ENCODE results near the gene ANTXRL.
A peak's percentile ranks its signal among the peaks of the same experiment; 100 is the strongest.
"Not testable (repeated sequence)": the region's sequence is repeated elsewhere in the genome, so short reads cannot be mapped to it uniquely, and the experiment has no call there.

Gene ANTXRL

DNA sequence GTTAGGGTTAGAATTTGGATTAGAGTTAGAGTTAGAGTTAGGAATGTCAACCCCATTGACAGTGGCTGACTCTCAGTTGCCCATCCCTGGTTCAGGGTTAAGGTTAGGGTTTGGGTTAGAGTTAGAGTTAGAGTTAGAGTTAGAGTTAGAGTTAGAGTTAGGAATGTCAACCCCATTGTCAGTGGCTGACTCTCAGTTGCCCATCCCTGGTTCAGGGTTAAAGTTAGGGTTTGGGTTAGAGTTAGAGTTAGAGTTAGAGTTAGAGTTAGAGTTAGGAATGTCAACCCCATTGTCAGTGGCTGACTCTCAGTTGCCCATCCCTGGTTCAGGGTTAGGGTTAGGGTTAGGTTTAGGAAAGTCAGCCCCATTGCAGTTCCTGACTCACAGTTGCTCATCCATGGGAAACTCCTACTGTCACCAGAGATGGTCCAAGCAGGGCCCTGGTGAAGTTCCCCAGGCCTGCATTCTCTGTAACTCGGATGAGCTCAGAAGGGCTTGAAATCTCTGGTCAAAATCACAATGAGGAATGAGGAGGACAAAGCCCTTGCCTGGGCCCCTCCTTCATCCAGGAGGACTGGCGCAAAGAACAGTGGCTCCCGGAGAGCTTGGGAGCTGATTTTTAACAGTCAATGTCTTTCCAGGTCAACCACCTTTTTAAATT lies 8.7 kb downstream of the ANTXRL start:
- not testable (repeated sequence) for DNase-seq (ENCODE audit: low spot score)

DNA sequence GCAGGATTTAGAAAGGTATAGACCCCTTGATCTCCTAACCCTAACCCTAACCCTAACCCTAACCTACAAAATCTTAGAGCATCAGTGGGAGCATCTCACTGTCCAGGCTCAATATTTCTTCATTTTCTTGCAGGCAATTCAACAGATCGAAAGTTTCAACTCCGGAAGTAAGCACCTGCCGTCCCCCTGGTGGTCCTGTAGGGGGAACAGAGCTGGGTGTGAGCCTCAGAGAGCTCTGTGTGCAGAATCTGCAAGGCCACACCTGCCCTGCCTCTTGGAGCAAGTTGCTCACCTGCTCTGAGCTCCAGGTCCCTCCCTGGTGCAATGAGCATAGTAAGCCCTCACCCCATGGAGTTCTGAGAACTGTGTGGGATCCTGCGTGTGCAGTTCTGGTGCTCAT lies 9.3 kb downstream of the ANTXRL start:
- not testable (repeated sequence) for DNase-seq (ENCODE audit: low spot score)

DNA sequence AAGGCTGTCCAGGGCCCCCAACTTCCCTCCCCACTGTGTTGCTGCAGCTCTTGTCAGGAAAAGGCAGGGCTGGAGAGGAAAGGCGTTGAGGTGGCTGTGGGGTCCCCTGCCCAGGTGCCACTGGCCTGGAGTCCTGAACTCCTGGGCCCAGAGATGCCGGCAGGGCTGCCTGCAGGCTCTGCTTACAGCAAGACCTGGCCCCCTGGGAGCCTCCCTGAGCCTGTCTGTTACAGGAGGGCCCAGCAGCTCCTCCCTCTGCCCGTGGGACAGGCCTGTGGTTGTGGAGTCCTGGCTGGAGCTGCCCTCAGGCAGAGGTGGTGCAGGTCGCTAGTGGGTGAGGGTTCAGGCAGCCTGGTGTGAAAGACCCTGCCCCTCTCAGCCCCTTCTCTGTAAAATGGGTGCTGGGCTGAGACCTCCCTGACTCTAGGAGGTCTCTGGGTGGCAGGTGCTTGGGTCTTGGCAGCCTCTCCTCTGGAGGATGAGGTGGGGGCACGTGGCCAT lies 9.9 kb downstream of the ANTXRL start:
- no peak for DNase-seq (ENCODE audit: low spot score)

- peak; percentile 49 for DNase-seq (ENCODE audit: low spot score)
Measured at GRCh38 chr10:46297406-46298204, 10.8 kb downstream of the ANTXRL start.

DNA sequence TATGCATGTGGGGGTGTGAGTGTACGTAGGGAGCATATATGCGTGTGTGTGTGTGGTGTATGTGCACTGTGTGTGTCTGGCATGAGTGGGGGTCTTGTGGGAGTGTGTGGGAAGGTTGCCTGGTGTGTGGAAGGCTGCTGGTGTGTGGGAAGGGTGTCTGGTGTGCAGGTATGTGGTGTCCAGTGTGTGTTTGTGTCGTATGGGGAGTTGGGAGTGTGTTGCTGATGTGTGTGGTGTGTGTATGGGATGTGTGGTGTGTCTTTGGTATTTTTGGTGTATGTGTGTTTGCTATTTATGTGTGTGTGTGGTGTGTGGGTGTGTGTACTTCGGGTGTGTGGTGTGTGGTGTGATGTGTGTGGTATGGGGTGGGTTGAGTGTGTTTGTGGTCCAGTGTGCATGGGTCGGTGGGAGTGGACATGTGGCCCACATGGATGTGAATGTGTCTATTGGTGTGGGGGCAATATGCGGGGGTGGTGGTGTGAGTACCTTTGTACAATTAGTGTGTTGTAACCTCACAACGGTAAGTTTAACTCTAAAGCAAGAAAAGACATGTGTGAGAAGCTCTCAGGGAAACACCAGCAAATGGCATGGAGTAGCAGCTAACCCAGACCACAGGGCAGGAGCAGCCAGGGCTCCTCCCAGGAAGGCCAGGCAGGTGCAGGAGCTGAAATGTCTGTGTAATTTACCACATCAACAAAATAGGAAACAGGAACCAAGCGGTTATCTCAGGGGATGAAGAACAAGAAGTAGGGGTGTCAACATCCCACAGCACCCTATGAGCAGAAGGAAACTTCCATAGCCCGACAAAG lies 11.9 kb downstream of the ANTXRL start:
- no peak for DNase-seq (ENCODE audit: low spot score)

DNA sequence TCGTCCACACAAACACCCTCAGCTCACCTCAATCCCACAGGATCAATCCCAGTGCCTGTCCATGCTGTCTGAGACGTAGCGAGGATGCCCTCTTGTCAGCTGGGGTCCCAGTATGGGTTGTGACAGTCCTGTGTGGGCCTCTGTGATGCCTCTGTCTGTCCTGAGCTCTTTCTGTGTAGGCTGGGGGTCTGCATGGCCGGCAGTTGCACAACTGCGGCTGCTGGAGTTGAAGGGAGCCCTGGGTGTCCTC lies 12.4 kb downstream of the ANTXRL start:
- no peak for DNase-seq (ENCODE audit: low spot score)

GRCh38 chr10:46299536-46300369 lies 13.0 kb downstream of the ANTXRL start:
- DNase-seq (ENCODE audit: low spot score): no peak

DNA sequence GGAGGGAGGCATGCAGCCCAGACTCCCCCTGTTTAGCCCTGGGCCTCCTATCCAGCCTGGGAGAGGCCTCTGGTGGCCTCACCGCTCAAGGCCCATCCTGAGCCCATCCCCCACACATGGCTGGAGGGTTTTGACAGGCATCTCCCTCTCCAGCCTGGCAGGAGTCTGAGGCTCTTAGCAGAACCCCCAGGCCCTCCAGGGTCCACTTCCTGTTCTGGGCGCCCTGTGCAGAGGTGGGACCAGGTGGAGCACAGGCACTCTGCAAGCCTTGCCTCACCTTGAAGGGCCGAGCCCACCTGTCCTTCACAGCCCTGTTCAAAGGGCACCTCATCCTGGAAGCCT lies 13.5 kb downstream of the ANTXRL start:
- DNase-seq (ENCODE audit: low spot score): not testable (repeated sequence)

- no peak for DNase-seq (ENCODE audit: low spot score)
Measured at GRCh38 chr10:46301056-46301645, 14.4 kb downstream of the ANTXRL start.

GRCh38 chr10:46301721-46302479 lies 15.1 kb downstream of the ANTXRL start:
- DNase-seq (ENCODE audit: low spot score): no peak

DNA sequence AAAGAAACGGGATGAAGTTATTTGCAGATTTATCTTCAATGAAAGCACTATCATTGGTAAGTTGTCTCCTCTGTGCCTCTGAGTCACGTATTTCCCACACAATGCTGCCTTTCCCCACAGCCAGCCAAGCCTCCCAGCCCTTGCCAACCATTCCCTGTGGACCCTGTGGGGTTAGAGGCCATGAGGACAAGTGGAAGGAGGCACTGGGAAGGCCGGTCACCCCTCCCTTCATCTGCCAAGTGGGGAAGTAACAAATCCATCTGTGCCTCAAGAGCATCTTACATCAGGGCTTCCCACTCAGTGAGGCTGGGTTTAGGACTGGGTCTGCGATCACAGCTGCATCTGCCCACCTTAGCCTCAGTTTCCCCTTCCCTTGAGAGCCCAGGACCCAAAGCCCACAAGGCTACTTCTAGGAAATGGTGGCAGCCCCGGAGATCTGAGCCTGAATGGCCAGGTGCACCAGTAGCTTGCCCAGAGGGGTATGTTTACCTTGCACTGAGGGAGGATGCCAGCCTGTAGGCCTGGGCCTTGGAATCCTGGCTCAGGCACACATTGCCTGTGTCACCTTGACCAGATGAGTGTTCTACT lies 16.1 kb downstream of the ANTXRL start:
- not testable (repeated sequence) for DNase-seq (ENCODE audit: low spot score)

DNA sequence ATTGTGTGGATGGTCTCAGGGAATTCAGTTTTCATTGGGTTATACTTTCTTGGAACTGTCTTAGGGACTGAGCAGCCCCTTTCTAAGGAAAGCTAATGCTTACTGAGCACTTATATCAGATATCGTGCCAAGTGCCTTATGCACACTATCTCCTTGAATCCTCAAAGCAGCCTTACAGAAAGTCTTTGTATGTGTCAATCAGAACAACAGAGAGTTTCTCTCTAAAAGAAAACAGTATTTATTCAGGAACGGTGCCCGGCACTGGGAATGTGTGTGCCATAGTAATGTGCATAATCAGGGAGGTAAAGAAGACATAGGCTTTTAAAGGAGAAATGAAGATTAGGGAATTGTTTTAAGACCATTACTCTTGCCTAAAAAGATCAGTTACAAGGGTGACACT lies 17.3 kb downstream of the ANTXRL start:
- DNase-seq (ENCODE audit: low spot score): no peak

- DNase-seq (ENCODE audit: low spot score): not testable (repeated sequence)
Measured at GRCh38 chr10:46304671-46305070, 17.9 kb downstream of the ANTXRL start.

DNA sequence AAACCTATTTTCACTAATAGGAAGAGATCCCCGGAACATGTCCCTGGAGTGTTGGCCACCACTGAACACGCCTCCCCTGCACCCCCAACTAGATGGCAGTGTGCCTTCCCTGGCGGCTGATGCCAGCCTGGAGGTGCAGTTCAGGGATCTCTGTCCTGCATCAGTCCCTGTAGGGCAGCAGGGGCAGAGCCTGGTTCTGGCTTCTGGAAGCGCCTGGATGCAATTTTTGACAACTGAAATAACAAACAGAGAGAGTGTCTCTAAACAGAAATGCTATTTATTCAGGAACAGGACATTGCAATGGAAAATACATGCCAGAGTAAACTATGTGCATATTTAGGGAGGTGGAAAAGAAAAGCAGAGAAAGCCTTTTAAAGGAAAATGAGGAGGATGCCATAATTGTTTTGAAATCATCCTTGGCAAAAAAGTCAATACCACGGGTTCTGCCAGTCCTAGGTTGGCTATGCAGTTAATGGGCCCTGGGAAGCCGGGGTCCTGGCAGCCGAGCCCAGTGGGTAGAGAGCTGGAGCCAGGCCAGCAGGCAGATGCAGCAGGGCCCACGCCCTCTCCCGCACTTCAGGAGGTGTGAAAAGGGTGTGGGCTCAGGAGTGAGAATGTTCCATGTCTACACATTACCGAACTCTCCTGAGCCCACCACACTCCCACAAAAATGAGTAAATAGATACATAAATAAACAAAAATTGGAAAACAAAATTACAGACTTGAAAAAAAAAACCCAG lies 18.5 kb downstream of the ANTXRL start:
- DNase-seq (ENCODE audit: low spot score): no peak

GRCh38 chr10:46305986-46306385 lies 19.2 kb downstream of the ANTXRL start:
- DNase-seq (ENCODE audit: low spot score): no peak

DNA sequence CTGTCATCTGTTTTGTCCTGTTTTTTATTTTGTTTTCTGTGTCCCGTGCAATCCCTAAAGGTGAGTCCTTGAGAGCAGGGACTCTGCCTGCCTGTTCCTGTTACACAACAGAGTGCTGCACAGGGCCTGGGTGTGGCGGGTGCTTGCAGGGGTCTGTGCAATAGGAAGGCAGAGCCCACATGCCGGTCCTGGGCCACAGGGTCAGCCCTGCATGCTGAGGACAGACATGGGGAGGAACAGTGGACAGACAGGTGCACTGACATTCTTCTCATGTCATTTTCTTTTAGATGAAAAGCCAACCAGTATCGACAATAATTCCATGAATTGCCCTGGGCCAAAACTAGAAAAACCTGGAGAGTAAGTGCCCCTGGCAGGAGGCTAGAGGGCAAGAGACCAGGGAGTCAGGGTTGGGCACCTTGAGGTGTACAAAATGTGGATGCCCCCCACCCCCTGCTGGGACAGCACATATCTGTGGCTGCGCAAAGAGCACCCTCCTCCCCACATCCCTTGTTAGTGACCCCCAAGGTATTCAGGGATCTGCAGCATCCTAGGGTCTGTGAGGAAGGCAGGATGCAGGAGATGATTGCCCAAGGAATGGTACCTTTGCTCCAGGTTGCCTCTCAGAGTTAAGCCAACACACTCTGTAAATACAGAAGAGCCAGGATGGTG lies 19.9 kb downstream of the ANTXRL start:
- DNase-seq (ENCODE audit: low spot score): no peak

- DNase-seq (ENCODE audit: low spot score): no peak
Measured at GRCh38 chr10:46307281-46308112, 20.7 kb downstream of the ANTXRL start.

DNA sequence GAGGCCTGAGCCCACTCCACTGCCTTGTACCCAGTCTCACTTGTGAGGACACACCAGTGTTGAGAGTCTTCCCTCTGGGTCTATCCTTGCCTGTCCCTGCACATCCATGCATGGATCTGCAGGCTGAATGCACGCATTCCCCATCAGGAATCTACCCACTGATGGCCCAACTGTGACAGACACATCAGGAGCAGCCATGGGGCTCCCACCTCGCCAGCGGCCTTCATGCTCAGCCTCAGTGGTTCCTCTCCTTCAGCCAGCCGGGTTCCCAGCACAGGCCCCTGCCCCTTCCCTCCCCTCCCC lies 21.3 kb downstream of the ANTXRL start:
- no peak for DNase-seq (ENCODE audit: low spot score)

Data from CD4-positive, alpha-beta T cell treated with Interleukin-6 at 100 ng/mL for 8 hours (primary cell).